Mesodermal cell (in vitro differentiated cells): ENCODE data around the gene TMEM45B.
"Not testable (repeated sequence)": the region's sequence is repeated elsewhere in the genome, so short reads cannot be mapped to it uniquely, and the experiment has no call there.

ENCODE experiments used
- H3K27ac ChIP-seq: 2 replicates; pipeline ENCODE4 v1.7.0; 2013; ENCODE audit warnings: mild to moderate bottlenecking, low read depth, low read length, moderate library complexity; ENCODE audit not compliant: severe bottlenecking
- H3K36me3 ChIP-seq: 2 replicates; pipeline ENCODE4 v1.7.1; 2013; ENCODE audit warnings: mild to moderate bottlenecking, low read length, moderate library complexity; ENCODE audit not compliant: control insufficient read depth, insufficient read depth
- H3K4me1 ChIP-seq: one replicate; pipeline ENCODE4 v1.7.1; 2013; ENCODE audit warnings: mild to moderate bottlenecking, low read length; ENCODE audit not compliant: insufficient read depth, control insufficient read depth, poor library complexity, severe bottlenecking
- H3K4me3 ChIP-seq: 2 replicates; pipeline ENCODE4 v1.7.0; 2013; ENCODE audit warnings: low read length, control low read depth, mild to moderate bottlenecking; ENCODE audit not compliant: insufficient read depth, poor library complexity, severe bottlenecking; ENCODE audit errors: extremely low read depth
- H3K9me3 ChIP-seq: 2 replicates; pipeline ENCODE4 v1.7.1; 2013; ENCODE audit warnings: mild to moderate bottlenecking, low read length, moderate library complexity; ENCODE audit not compliant: control insufficient read depth
- WGBS, 2 experiments: methylation state at CpG; one replicate each; pipeline ENCODE4 v1.1.5; 2013; ENCODE audit warnings: missing lambda C conversion rate in 2 of 2; ENCODE audit not compliant: insufficient coverage in 2 of 2; 5-methylcytosine and 5-hydroxymethylcytosine counted together

Gene TMEM45B

GRCh38 chr11:129868626-129869025 is 53.0 kb downstream of the TMEM45B start:
- not testable (repeated sequence) for H3K4me3 ChIP-seq
- H3K36me3 ChIP-seq, result peaks cover 96% of the 10 kb centered on the region

GRCh38 chr11:129871914-129872313 is 56.3 kb downstream of the TMEM45B start:
- Histone ChIP-seq H3K4me1 (no peaks in the 10 kb centered on the region), H3K9me3 (no peaks in the 10 kb centered on the region), H3K4me3 (no peak overlapping the region), H3K27ac (no peak overlapping the region), H3K36me3 (peaks cover 96% of the 10 kb centered on the region)
- 95 to 97% methylated on average over 5 to 7 of the region's 7 CpGs for WGBS, 2 experiments

More at GRCh38 chr11:129868626-129869025, 53.0 kb downstream of the TMEM45B start:
- H3K4me1 ChIP-seq, H3K27ac ChIP-seq, H3K9me3 ChIP-seq: not testable (repeated sequence)
- WGBS, 2 experiments, result 85 to 86% methylated on average over 9 to 15 of the region's 16 CpGs

GRCh38 chr11:129880311-129880710 is 64.7 kb downstream of the TMEM45B start:
- Histone ChIP-seq H3K36me3 (peaks cover 99% of the 10 kb centered on the region), H3K27ac (no peak overlapping the region), H3K4me3 (no peak overlapping the region), H3K4me1 (no peaks in the 10 kb centered on the region), H3K9me3 (no peaks in the 10 kb centered on the region)
- 100% methylated on average over 3 of the region's 3 CpGs for WGBS, 2 experiments

- H3K36me3 ChIP-seq, result peaks cover 99% of the 10 kb centered on the region
- WGBS, 2 experiments, result 71 to 74% methylated on average over 5 to 8 of the region's 9 CpGs
These were observed 66.0 kb downstream of the TMEM45B start for GRCh38 chr11:129881570-129882170.

GRCh38 chr11:129884581-129884980 is 68.9 kb downstream of the TMEM45B start:
- Histone ChIP-seq H3K36me3 (peaks cover 99% of the 10 kb centered on the region), H3K27ac (no peak overlapping the region), H3K4me1 (no peaks in the 10 kb centered on the region), H3K9me3 (no peaks in the 10 kb centered on the region), H3K4me3 (no peak overlapping the region)
- 97 to 98% methylated on average over 8 of the region's 8 CpGs for WGBS, 2 experiments

More at GRCh38 chr11:129881570-129882170, 66.0 kb downstream of the TMEM45B start:
- Histone ChIP-seq H3K4me3 (no peak overlapping the region), H3K9me3 (no peaks in the 10 kb centered on the region), H3K27ac (no peak overlapping the region), H3K4me1 (no peaks in the 10 kb centered on the region)

GRCh38 chr11:129885381-129885780 is 69.7 kb downstream of the TMEM45B start:
- 98 to 100% methylated on average over 6 to 8 of the region's 12 CpGs for WGBS, 2 experiments
- no peaks in the 10 kb centered on the region for H3K9me3 ChIP-seq
- no peak overlapping the region for H3K4me3 ChIP-seq
- H3K27ac ChIP-seq, result no peak overlapping the region
- peaks cover 100% of the 10 kb centered on the region for H3K36me3 ChIP-seq
- H3K4me1 ChIP-seq, result no peaks in the 10 kb centered on the region

GRCh38 chr11:129888451-129888850 is 72.8 kb downstream of the TMEM45B start:
- WGBS, 2 experiments, result 94 to 96% methylated on average over 3 of the region's 5 CpGs
- Histone ChIP-seq H3K9me3 (no peaks in the 10 kb centered on the region), H3K36me3 (peaks cover 99% of the 10 kb centered on the region), H3K27ac (no peak overlapping the region), H3K4me3 (no peak overlapping the region), H3K4me1 (no peaks in the 10 kb centered on the region)

- Histone ChIP-seq H3K36me3 (peaks cover 54% of the 10 kb centered on the region), H3K9me3 (no peaks in the 10 kb centered on the region), H3K4me1 (peaks cover 9% of the 10 kb centered on the region), H3K27ac (no peak overlapping the region), H3K4me3 (peak overlapping the region; percentile 82)
- WGBS, 2 experiments, result 16 to 27% methylated on average over 8 to 10 of the region's 13 CpGs
These were observed 78.9 kb downstream of the TMEM45B start for GRCh38 chr11:129894278-129895125.

GRCh38 chr11:129895126-129896041 is 79.7 kb downstream of the TMEM45B start, which contains the start of gene NFRKB:
TSS of gene NFRKB (minus strand) at chr11:129895578. CDS start at chr11:129892849, 2,729 bp downstream.
- WGBS, 2 experiments, result 4 to 6% methylated on average over 39 to 56 of the region's 77 CpGs
- H3K9me3 ChIP-seq, result no peaks in the 10 kb centered on the region
- peak within 1 kb of the TSS; percentile 30 for H3K27ac ChIP-seq
- peak within 1 kb of the TSS; percentile 82 for H3K4me3 ChIP-seq
- peaks cover 50% of the 10 kb centered on the region for H3K36me3 ChIP-seq
- H3K4me1 ChIP-seq, result peaks cover 9% of the 10 kb centered on the region

GRCh38 chr11:129896062-129896461 is 80.4 kb downstream of the TMEM45B start:
- Histone ChIP-seq H3K4me3 (peak overlapping the region; percentile 82), H3K27ac (peak overlapping the region; percentile 30), H3K9me3 (no peaks in the 10 kb centered on the region), H3K36me3 (peaks cover 45% of the 10 kb centered on the region), H3K4me1 (peaks cover 9% of the 10 kb centered on the region)
- 86 to 87% methylated on average over 2 to 4 of the region's 9 CpGs for WGBS, 2 experiments
